ENCODE measurements around the gene VANGL2.

The VANGL2 gene

GRCh38 chr1:160474392-160475242 lies 74.3 kb downstream of the VANGL2 start:
- H3K36me3 ChIP-seq (ENCODE audit: insufficient read depth, insufficient read length, low read length) = no peaks in the 10 kb centered on the region
- no peaks in the 10 kb centered on the region for H3K9me3 ChIP-seq (ENCODE audit: insufficient read depth, low read length)
- H3K9ac ChIP-seq (ENCODE audit: insufficient read length, low read depth) = no peak overlapping the region
- DNase-seq (ENCODE audit: low read depth, low spot score) = no peak
- TF ChIP-seq SUZ12 (IDR thresholded peaks at IDR 0.05; ENCODE audit: extremely low read depth, insufficient read depth, insufficient read length) (no peak), ZNF274 (IDR thresholded peaks at IDR 0.05; ENCODE audit: low read depth, low read length) (no peak), YY1 (IDR thresholded peaks at IDR 0.05; ENCODE audit: insufficient read depth, insufficient read length) (no peak)
- H3K4me1 ChIP-seq (ENCODE audit: insufficient read depth, insufficient read length) = no peaks in the 10 kb centered on the region
- H3K4me3 ChIP-seq (ENCODE audit: insufficient read length, low read depth) = no peak overlapping the region
- no peaks in the 10 kb centered on the region for H3K27me3 ChIP-seq (ENCODE audit: insufficient read depth, insufficient read length)
